GM12878 (cell line): ENCODE data around the gene EIF5. TPM values are rescaled to one million over a fixed set of nuclear protein-coding genes. Genes with fewer than 3 reads are reported as not detected.

Source experiments
- ATF2 ChIP-seq: IDR thresholded peaks from 2 replicates; pipeline ENCODE4 v1.6.1; 2012; ENCODE audit warnings: low read length, inconsistent platforms
- ATF7 ChIP-seq: fragments of 450-650 bp; IDR thresholded peaks from 2 replicates; pipeline ENCODE4 v1.6.1; 2016; ENCODE audit warnings: low read depth, mild to moderate bottlenecking
- CHD4 ChIP-seq: fragments of 200-600 bp; sonication (generic); IDR thresholded peaks from 2 replicates; pipeline ENCODE4 v1.6.1; 2016; ENCODE audit warnings: mild to moderate bottlenecking
- EED ChIP-seq: sonication (generic); IDR thresholded peaks from 2 replicates; pipeline ENCODE4 v1.6.1; 2016; ENCODE audit warnings: antibody characterized with exemption, low read depth
- IRF4 ChIP-seq: IDR thresholded peaks from 2 replicates; pipeline ENCODE4 v1.6.1; 2011; ENCODE audit warnings: low read depth, low read length
- MEF2A ChIP-seq: IDR thresholded peaks from 2 replicates; pipeline ENCODE4 v1.6.1; 2011; ENCODE audit warnings: low read depth, mild to moderate bottlenecking, low read length, moderate library complexity; ENCODE audit not compliant: insufficient read depth
- MTA3 ChIP-seq: IDR thresholded peaks from 2 replicates; pipeline ENCODE4 v1.6.1; 2012; ENCODE audit warnings: low read length, inconsistent platforms, borderline replicate concordance
- MXI1 ChIP-seq: fragments of 150-350 bp; IDR thresholded peaks from 2 replicates; pipeline ENCODE4 v1.6.1; 2011; ENCODE audit warnings: low read depth, mild to moderate bottlenecking, inconsistent platforms, low read length, improper control_type of control experiment
- PRDM15 ChIP-seq: fragments of 450-650 bp; formaldehyde crosslinking; IDR thresholded peaks from 2 replicates; pipeline ENCODE4 v1.4.0; 2020; ENCODE audit warnings: mild to moderate bottlenecking, moderate library complexity
- RELA ChIP-seq: fragments of 450-650 bp; IDR thresholded peaks from 2 replicates; pipeline ENCODE4 v1.8.0; 2014; ENCODE audit warnings: borderline replicate concordance; ENCODE audit not compliant: partially characterized antibody
- REST ChIP-seq: IDR thresholded peaks from 2 replicates; pipeline ENCODE4 v1.6.1; 2012; ENCODE audit warnings: mild to moderate bottlenecking, low read depth, low read length
- STAT1 ChIP-seq: fragments of 450-650 bp; conservative IDR thresholded peaks from 2 replicates; pipeline ENCODE4 v1.6.1; 2014; ENCODE audit warnings: antibody characterized with exemption, mild to moderate bottlenecking
- TARDBP ChIP-seq: IDR thresholded peaks from 2 replicates; pipeline ENCODE4 v1.6.1; 2016; ENCODE audit warnings: borderline replicate concordance
- TCF7 ChIP-seq: IDR thresholded peaks from 2 replicates; pipeline ENCODE4 v1.6.1; 2014; ENCODE audit warnings: antibody characterized with exemption, borderline replicate concordance
- polyA plus RNA-seq, 11 experiments: library from polyadenylated mRNA; depleted of rRNA in 4 of 11; unstranded in 6 of 11; stranded (reverse) in 5 of 11; fragments of >200 nt; fragmentation: Nextera tagmentation in 4 of 11; fragmentation: Illumina TruSeq in 1 of 11; extraction: Ambion mirVana in 4 of 11; extraction: Trizol in 1 of 11; gene quantifications; 1 replicate in 1 of 11; 2 replicates in 10 of 11; pipeline versions ENCODE4 v1.2.1 to v1.2.3, GENCODE V29; 2011 to 2016; ENCODE audit warnings: inconsistent platforms in 2 of 11, missing spikeins in 2 of 11, low read depth in 1 of 11
- total RNA-seq, 4 experiments: library from RNA; depleted of rRNA in 3 of 4; stranded (reverse); fragments of >200 nt in 3 of 4; fragmentation: Illumina TruSeq in 1 of 4; extraction: Trizol in 1 of 4; gene quantifications; 2 replicates each; pipeline versions ENCODE4 v1.2.1 to v1.2.3, GENCODE V29; 2013 to 2021

Gene EIF5
- total and polyA plus RNA-seq, 10 of the 15 experiments (the other 5 are each of a cell fraction or from before 2014, with no cell fraction given): 51.2 to 360 (median 115) TPM

GRCh38 chr14:103354141-103354540 lies 20.1 kb downstream of the EIF5 start (continued):
- TF ChIP-seq REST: no peak
- no peak for TF ChIP-seq TARDBP
- TF ChIP-seq RELA: no peak
- no peak for TF ChIP-seq CHD4
- no peak for TF ChIP-seq MEF2A
- TF ChIP-seq EED: no peak
- TF ChIP-seq MXI1: no peak
- no peak for TF ChIP-seq TCF7
- no peak for TF ChIP-seq IRF4
- TF ChIP-seq STAT1: no peak
- TF ChIP-seq ATF7: no peak
- TF ChIP-seq MTA3: no peak
- no peak for TF ChIP-seq PRDM15 (CRISPR knock-in tag)
- TF ChIP-seq ATF2: no peak
- TF ChIP-seq, all 136 proteins: peak for 0
